ENCODE measurements around the gene TRIO.

The TRIO gene

DNA sequence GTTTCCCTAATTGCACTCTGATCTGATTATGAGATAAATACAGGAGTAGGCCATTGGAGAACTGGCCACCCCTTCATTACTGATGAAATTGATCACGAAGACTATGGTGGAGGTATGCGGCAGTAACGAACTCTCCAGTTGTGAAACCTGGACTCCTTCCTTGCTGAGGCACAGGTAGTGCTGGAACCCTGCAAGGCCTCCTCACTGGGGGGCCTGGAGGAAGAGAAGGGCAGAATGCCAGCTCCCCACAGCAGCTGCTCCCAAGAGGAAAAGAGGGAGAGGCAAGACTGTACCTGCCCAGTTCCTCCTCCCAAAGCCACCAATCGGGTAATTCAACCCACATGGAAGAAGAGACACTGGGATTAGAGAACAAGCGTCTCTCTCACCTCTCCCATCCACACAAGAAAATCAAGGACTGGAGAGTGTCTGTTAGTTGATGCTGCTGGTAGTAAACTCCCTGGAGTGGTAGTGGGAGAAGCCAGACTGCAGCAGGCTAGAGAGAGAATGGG is 19.1 kb upstream of the TRIO start:
- H3K4me3 ChIP-seq (ENCODE audit: low read depth, low read length), result no peak overlapping the region
- H3K9me3 ChIP-seq (ENCODE audit: control insufficient read depth, low read length), result no peaks in the 10 kb centered on the region
- no peaks in the 10 kb centered on the region for H3K36me3 ChIP-seq (ENCODE audit: control insufficient read depth, insufficient read depth, low read length)
- H2AFZ ChIP-seq, result no peak overlapping the region
- H3K4me2 ChIP-seq (ENCODE audit: low read length), result no peak overlapping the region
- H3K79me2 ChIP-seq, result no peaks in the 10 kb centered on the region
- no peak overlapping the region for H3K9ac ChIP-seq
- H3K4me1 ChIP-seq, result no peaks in the 10 kb centered on the region
- H3K27ac ChIP-seq, result no peak overlapping the region
- TF ChIP-seq, protein P1, sequence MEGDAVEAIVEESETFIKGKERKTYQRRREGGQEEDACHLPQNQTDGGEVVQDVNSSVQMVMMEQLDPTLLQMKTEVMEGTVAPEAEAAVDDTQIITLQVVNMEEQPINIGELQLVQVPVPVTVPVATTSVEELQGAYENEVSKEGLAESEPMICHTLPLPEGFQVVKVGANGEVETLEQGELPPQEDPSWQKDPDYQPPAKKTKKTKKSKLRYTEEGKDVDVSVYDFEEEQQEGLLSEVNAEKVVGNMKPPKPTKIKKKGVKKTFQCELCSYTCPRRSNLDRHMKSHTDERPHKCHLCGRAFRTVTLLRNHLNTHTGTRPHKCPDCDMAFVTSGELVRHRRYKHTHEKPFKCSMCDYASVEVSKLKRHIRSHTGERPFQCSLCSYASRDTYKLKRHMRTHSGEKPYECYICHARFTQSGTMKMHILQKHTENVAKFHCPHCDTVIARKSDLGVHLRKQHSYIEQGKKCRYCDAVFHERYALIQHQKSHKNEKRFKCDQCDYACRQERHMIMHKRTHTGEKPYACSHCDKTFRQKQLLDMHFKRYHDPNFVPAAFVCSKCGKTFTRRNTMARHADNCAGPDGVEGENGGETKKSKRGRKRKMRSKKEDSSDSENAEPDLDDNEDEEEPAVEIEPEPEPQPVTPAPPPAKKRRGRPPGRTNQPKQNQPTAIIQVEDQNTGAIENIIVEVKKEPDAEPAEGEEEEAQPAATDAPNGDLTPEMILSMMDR (IDR thresholded peaks at IDR 0.05), result no peak
- H3K27me3 ChIP-seq (ENCODE audit: control insufficient read depth, insufficient read depth, low read length), result no peaks in the 10 kb centered on the region

DNA sequence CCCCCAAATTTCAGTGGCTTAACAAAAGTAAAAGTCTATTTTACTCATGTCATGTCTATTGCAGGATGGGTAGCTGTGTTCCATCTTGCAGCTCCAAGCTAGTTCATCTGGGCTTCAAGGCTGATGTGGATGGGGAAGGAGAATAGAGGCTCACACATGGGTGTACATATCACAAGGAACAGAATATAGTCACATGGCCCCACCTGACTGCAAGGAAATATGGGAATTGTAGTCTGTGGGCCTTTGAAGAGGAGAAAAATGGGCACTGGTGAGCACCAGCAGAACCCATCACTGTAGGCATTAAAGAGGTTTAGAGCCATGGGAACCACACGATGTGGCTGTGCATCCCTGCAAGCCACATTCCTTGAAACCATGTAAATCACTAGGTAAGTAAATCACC is 17.9 kb upstream of the TRIO start:
- H3K4me1 ChIP-seq, result no peaks in the 10 kb centered on the region
- no peak overlapping the region for H3K27ac ChIP-seq
- no peak overlapping the region for H2AFZ ChIP-seq
- H3K9me3 ChIP-seq (ENCODE audit: control insufficient read depth, low read length), result no peaks in the 10 kb centered on the region
- H3K79me2 ChIP-seq, result no peaks in the 10 kb centered on the region
- no peak overlapping the region for H3K4me2 ChIP-seq (ENCODE audit: low read length)
- H3K27me3 ChIP-seq (ENCODE audit: control insufficient read depth, insufficient read depth, low read length), result no peaks in the 10 kb centered on the region
- H3K4me3 ChIP-seq (ENCODE audit: low read depth, low read length), result no peak overlapping the region
- no peaks in the 10 kb centered on the region for H3K36me3 ChIP-seq (ENCODE audit: control insufficient read depth, insufficient read depth, low read length)
- no peak overlapping the region for H3K9ac ChIP-seq
- TF ChIP-seq, protein P1 (IDR thresholded peaks at IDR 0.05), result no peak

DNA sequence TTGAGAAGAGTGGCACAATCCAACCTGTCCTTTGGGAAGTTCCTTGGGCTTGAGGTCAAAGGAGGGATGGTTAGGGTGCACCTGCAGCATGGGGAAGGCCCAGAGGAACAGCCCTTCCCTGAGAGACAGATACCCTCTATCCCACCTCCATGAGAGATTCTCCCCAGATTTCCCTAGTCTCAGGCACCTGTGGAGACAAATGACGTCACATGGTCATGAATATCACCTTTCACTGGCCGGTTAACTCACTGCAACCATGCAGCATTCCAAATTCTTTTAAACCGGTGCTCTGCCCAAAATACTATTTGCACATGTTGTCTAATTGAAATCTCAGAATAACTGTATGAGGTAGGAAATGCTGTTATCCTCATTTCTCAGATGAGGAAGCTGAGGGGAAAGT is 15.6 kb upstream of the TRIO start:
- Histone ChIP-seq H2AFZ (no peak overlapping the region), H3K4me2 (ENCODE audit: low read length) (no peak overlapping the region), H3K36me3 (ENCODE audit: control insufficient read depth, insufficient read depth, low read length) (no peaks in the 10 kb centered on the region), H3K4me3 (ENCODE audit: low read depth, low read length) (no peak overlapping the region), H3K9me3 (ENCODE audit: control insufficient read depth, low read length) (no peaks in the 10 kb centered on the region), H3K9ac (no peak overlapping the region), H3K4me1 (no peaks in the 10 kb centered on the region), H3K27me3 (ENCODE audit: control insufficient read depth, insufficient read depth, low read length) (no peaks in the 10 kb centered on the region), H3K27ac (no peak overlapping the region), H3K79me2 (no peaks in the 10 kb centered on the region)
- TF ChIP-seq, protein P1 (IDR thresholded peaks at IDR 0.05), result no peak

DNA sequence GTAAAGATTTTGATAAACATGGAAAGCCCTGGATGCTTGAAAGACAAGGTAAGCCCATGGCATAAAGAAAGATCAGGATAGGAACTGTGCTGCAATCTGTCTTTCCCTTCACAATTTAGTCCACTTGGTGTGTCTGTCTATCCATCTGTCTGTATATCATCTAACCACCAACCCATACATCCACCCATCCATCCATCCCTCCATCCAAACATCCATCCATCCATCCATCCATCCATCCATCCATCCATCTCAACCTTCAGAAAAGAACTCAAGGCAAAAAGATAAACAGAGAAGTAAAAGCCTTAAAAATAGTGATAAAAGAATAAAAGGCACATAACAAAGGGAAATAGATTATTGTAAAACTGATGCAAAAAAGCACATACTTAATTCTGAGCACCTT is 15.1 kb upstream of the TRIO start:
- H3K4me2 ChIP-seq (ENCODE audit: low read length), result no peak overlapping the region
- no peak overlapping the region for H3K27ac ChIP-seq
- no peak overlapping the region for H3K9ac ChIP-seq
- H3K27me3 ChIP-seq (ENCODE audit: control insufficient read depth, insufficient read depth, low read length), result no peaks in the 10 kb centered on the region
- H3K79me2 ChIP-seq, result no peaks in the 10 kb centered on the region
- H3K36me3 ChIP-seq (ENCODE audit: control insufficient read depth, insufficient read depth, low read length), result no peaks in the 10 kb centered on the region
- H2AFZ ChIP-seq, result no peak overlapping the region
- no peaks in the 10 kb centered on the region for H3K9me3 ChIP-seq (ENCODE audit: control insufficient read depth, low read length)
- H3K4me3 ChIP-seq (ENCODE audit: low read depth, low read length), result no peak overlapping the region
- no peaks in the 10 kb centered on the region for H3K4me1 ChIP-seq
- TF ChIP-seq, protein P1 (IDR thresholded peaks at IDR 0.05), result no peak

DNA sequence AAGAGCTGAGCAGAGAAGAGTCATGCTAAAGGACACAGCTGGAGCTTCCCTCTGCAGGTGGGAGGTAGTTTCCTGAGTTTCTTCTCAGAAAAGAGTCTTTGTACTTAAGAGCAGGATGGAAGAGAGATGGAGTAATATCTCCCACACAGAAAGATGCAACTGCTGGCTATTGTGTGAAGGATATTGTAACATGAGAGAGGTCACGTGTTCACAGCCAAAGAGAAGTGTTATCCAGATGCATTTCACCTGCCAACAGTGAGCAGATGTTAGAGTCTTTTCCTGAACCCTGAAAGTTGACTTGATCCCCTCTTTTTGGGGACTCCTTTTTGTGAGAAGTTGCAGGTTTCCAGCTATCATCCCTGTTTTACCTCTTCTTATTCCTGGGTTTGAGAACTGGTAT is 14.0 kb upstream of the TRIO start:
- TF ChIP-seq, protein P1 (IDR thresholded peaks at IDR 0.05), result no peak
- Histone ChIP-seq H3K4me2 (ENCODE audit: low read length) (no peak overlapping the region), H3K4me1 (no peaks in the 10 kb centered on the region), H3K4me3 (ENCODE audit: low read depth, low read length) (no peak overlapping the region), H3K79me2 (no peaks in the 10 kb centered on the region), H2AFZ (no peak overlapping the region), H3K9ac (no peak overlapping the region), H3K36me3 (ENCODE audit: control insufficient read depth, insufficient read depth, low read length) (no peaks in the 10 kb centered on the region), H3K27me3 (ENCODE audit: control insufficient read depth, insufficient read depth, low read length) (no peaks in the 10 kb centered on the region), H3K9me3 (ENCODE audit: control insufficient read depth, low read length) (no peaks in the 10 kb centered on the region), H3K27ac (no peak overlapping the region)
